Tibial artery (tissue), 4 donors: ENCODE data around the gene PRKRIP1.
A peak's percentile ranks its signal among the peaks of the same experiment; 100 is the strongest.

Experiments
- DNase-seq, 2 donors: peaks; one replicate each; pipeline ENCODE4 v3.0.0-alpha.2; 2019
- H3K27ac ChIP-seq, 2 donors: fragments of 200-600 bp; sonication (generic) in 1 of 2; 1 replicate in 1 of 2; 2 replicates in 1 of 2; pipeline ENCODE4 v1.5.1; 2018 to 2019; ENCODE audit warnings: mild to moderate bottlenecking in 1 of 2
- H3K27me3 ChIP-seq, 2 donors: fragments of 200-600 bp; sonication (generic) in 1 of 2; one replicate each; pipeline versions ENCODE4 v1.5.1 to v1.6.0; 2016 to 2019
- H3K36me3 ChIP-seq, 3 donors: fragments of 200-600 bp; sonication (generic) in 2 of 3; one replicate each; pipeline ENCODE4 v1.5.1; 2016 to 2019; ENCODE audit warnings: mild to moderate bottlenecking in 2 of 3
- H3K4me1 ChIP-seq, 4 donors: fragments of 200-600 bp; sonication (generic) in 2 of 4; 1 replicate in 3 of 4; 2 replicates in 1 of 4; pipeline ENCODE4 v1.5.1; 2016 to 2019
- H3K4me3 ChIP-seq, 2 donors: fragments of 200-600 bp; sonication (generic) in 1 of 2; 1 replicate in 1 of 2; 2 replicates in 1 of 2; pipeline ENCODE4 v1.5.1; 2018 to 2019; ENCODE audit warnings: mild to moderate bottlenecking in 2 of 2
- H3K9me3 ChIP-seq, 3 donors: fragments of 200-600 bp; sonication (generic) in 1 of 3; one replicate each; pipeline ENCODE4 v1.5.1; 2016 to 2019
- CTCF ChIP-seq, 2 experiments: fragments of 200-600 bp in 1 of 2; fragments of 450-650 bp in 1 of 2; IDR thresholded peaks; one replicate each; pipeline ENCODE4 v1.5.1; 2017 to 2019; ENCODE audit warnings: antibody characterized with exemption in 2 of 2, mild to moderate bottlenecking in 1 of 2, moderate library complexity in 1 of 2
- intact Hi-C: fragments of 100-400 bp; cut with DNase I; formaldehyde crosslinking; loops from one replicate; pipeline ENCODE4 v1.15.0; 2023; ENCODE audit warnings: low total_unique reads

PRKRIP1 gene

GRCh38 chr7:102431617-102432298 lies 35.6 kb downstream of the PRKRIP1 start:
- no peak for TF ChIP-seq CTCF (IDR thresholded peaks at IDR 0.05)
- Histone ChIP-seq H3K9me3 (no peaks in the 10 kb centered on the region), H3K4me1 (peaks cover 0 to 24% (median 14%) of the 10 kb centered on the region in 4 donors), H3K27me3 (no peaks in the 10 kb centered on the region), H3K27ac (peak overlapping the region in 1 of 2 donors; percentile 24), H3K4me3 (no peak overlapping the region), H3K36me3 (peaks cover 6 to 12% (median 8%) of the 10 kb centered on the region in 3 donors)
- no peak for DNase-seq
- intact Hi-C loops, result no loop called here

GRCh38 chr7:102432442-102433218 lies 36.5 kb downstream of the PRKRIP1 start:
- Histone ChIP-seq H3K27ac (peak overlapping the region; percentile 57 to 72), H3K27me3 (no peaks in the 10 kb centered on the region)
- no peak for DNase-seq

GRCh38 chr7:102433219-102434038 lies 37.3 kb downstream of the PRKRIP1 start, which contains the start of gene ORAI2:
ORAI2 (plus strand) TSS chr7:102433575; CDS start chr7:102438957, 5,382 bp downstream.
- DNase-seq, result peak; percentile 62 to 84
- Histone ChIP-seq H3K9me3 (no peaks in the 10 kb centered on the region), H3K27me3 (no peaks in the 10 kb centered on the region), H3K4me3 (peak within 1 kb of the TSS; percentile 62 to 63), H3K27ac (peak within 1 kb of the TSS; percentile 57 to 72), H3K36me3 (no peaks in the 10 kb centered on the region), H3K4me1 (peaks cover 0 to 24% (median 14%) of the 10 kb centered on the region in 4 donors)
- no peak for TF ChIP-seq CTCF (IDR thresholded peaks at IDR 0.05)
- intact Hi-C loops, result no loop called here

More at GRCh38 chr7:102432442-102433218, 36.5 kb downstream of the PRKRIP1 start:
- no peaks in the 10 kb centered on the region for H3K9me3 ChIP-seq
- peak overlapping the region; percentile 62 to 63 for H3K4me3 ChIP-seq
- peaks cover 0 to 24% (median 14%) of the 10 kb centered on the region in 4 donors for H3K4me1 ChIP-seq
- no peak for TF ChIP-seq CTCF (IDR thresholded peaks at IDR 0.05)
- intact Hi-C loops, result no loop called here
- H3K36me3 ChIP-seq, result peaks cover 0 to 5% (median 0%) of the 10 kb centered on the region in 3 donors

DNA sequence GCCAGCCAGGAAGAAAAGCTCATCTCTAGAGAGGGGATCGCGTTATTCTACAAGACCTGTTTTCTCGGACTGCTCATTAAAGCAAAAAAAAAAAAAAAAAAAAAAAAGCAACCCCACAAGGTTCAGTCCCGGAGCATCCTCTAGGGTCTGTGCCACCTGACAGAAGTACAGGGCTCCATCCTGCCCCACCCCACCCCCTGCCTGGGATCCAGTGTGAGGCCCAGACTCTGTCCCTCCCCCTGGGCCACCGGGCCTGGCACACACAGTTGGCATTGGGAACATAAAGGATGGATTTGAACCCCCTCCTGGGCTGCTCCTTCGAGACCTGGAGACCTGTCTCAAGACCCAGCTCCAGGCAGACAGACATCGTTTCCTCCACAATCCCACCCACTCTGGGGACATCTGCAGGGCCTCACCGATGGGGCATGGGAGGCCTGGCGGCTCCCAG lies 37.9 kb downstream of the PRKRIP1 start:
- no peak for DNase-seq
- Histone ChIP-seq H3K4me1 (peaks cover 0 to 24% (median 14%) of the 10 kb centered on the region in 4 donors), H3K27ac (peak overlapping the region; percentile 57 to 58), H3K27me3 (no peaks in the 10 kb centered on the region), H3K9me3 (no peaks in the 10 kb centered on the region), H3K4me3 (peak overlapping the region; percentile 62 to 63), H3K36me3 (no peaks in the 10 kb centered on the region)
- no peak for TF ChIP-seq CTCF (IDR thresholded peaks at IDR 0.05)
- intact Hi-C loops, result no loop called here

DNA sequence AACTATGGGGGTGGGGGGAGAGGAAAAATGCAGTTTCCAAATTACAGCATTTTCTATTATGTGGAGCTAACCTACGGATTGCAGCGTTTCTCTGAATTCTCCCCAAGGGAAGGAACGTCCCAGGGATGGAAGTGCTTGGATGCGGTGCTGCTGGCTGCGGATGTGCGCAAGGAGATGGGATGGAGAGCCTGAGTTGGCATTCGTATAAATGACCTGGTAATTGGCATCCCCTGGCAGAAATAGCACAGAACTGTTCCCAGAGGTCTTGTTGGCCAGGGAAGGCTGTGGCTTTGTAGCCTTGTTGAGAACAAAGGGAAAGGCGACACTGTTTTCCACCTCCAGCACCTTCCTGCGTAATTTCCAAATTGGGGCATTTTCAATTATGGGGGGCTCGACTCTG lies 40.0 kb downstream of the PRKRIP1 start:
- peaks cover 0 to 27% (median 14%) of the 10 kb centered on the region in 4 donors for H3K4me1 ChIP-seq
- no peak overlapping the region for H3K4me3 ChIP-seq
- no peaks in the 10 kb centered on the region for H3K9me3 ChIP-seq
- no peak for DNase-seq
- intact Hi-C loops, result no loop called here
- H3K27ac ChIP-seq, result no peak overlapping the region
- no peak for TF ChIP-seq CTCF (IDR thresholded peaks at IDR 0.05)
- no peaks in the 10 kb centered on the region for H3K36me3 ChIP-seq
- H3K27me3 ChIP-seq, result no peaks in the 10 kb centered on the region
